Right lobe of liver (tissue), 4 donors: ENCODE data around the gene CDK11B.
"Not testable (repeated sequence)": the region's sequence is repeated elsewhere in the genome, so short reads cannot be mapped to it uniquely, and the experiment has no call there.

Experiments used
- POLR2A ChIP-seq: fragments of 450-650 bp; IDR thresholded peaks from one replicate; pipeline ENCODE4 v1.6.1; 2017; ENCODE audit warnings: antibody characterized with exemption, mild to moderate bottlenecking
- TF ChIP-seq, protein P1 (sequence below), 4 donors: fragments of 200-600 bp in 3 of 4; fragments of 450-650 bp in 1 of 4; IDR thresholded peaks; one replicate each; pipeline versions ENCODE4 v1.5.1 to v1.8.0; 2016 to 2022; ENCODE audit warnings: antibody characterized with exemption in 4 of 4, mild to moderate bottlenecking in 2 of 4
- donor health status: DM: no; HTN: no; CAD: no.
- donor health status: DM: no; HTN: no; CAD: no.
- donor health status: DM: no; HTN: yes; CAD: no.

DNA sequence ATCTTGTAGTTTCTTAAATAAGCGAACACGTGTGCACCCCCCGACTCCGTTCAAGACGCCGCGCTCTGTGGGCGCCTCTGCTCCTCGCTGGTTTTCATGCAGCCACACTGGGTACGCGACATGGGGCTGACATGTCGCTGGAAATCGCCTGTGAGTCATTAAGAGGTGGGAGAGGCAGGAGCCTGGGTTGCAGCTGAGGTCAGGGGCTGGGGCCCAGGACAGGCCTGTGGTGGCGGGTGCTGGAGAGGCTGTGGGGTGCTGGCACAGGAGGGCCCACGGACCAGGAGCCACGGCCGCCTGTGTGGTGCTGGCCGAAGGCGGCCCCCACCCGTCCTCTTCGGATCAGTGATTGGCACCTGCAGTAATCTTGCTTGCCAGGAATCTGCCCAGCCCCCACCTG, 16.0 kb upstream of the CDK11B start:
- TF ChIP-seq, protein P1, sequence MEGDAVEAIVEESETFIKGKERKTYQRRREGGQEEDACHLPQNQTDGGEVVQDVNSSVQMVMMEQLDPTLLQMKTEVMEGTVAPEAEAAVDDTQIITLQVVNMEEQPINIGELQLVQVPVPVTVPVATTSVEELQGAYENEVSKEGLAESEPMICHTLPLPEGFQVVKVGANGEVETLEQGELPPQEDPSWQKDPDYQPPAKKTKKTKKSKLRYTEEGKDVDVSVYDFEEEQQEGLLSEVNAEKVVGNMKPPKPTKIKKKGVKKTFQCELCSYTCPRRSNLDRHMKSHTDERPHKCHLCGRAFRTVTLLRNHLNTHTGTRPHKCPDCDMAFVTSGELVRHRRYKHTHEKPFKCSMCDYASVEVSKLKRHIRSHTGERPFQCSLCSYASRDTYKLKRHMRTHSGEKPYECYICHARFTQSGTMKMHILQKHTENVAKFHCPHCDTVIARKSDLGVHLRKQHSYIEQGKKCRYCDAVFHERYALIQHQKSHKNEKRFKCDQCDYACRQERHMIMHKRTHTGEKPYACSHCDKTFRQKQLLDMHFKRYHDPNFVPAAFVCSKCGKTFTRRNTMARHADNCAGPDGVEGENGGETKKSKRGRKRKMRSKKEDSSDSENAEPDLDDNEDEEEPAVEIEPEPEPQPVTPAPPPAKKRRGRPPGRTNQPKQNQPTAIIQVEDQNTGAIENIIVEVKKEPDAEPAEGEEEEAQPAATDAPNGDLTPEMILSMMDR (IDR thresholded peaks at IDR 0.05), result not testable (repeated sequence)
- not testable (repeated sequence) for TF ChIP-seq POLR2A
